Right lobe of liver (tissue), 6 donors: ENCODE results near the gene GAD1. TPM values are rescaled to one million over a fixed set of nuclear protein-coding genes. Genes with fewer than 3 reads are reported as not detected.
A peak's percentile ranks its signal among the peaks of the same experiment; 100 is the strongest.

Source experiments
- ATAC-seq, 4 donors: fragments of 200-7000 bp; cut with Tn5 transposase; one replicate each; pipeline ENCODE4 v1.9.1; 2020; ENCODE audit warnings: mild to moderate bottlenecking in 4 of 4, moderate library complexity in 4 of 4
- DNase-seq, 3 donors: peaks; one replicate each; pipeline ENCODE4 v3.0.0-alpha.2; 2020
- H3K27ac ChIP-seq, 3 donors: fragments of 200-600 bp; one replicate each; pipeline ENCODE4 v1.8.0; 2022
- H3K27me3 ChIP-seq, 2 donors: fragments of 200-600 bp; one replicate each; pipeline ENCODE4 v1.8.0; 2022
- H3K36me3 ChIP-seq, 4 donors: fragments of 200-600 bp; sonication (generic) in 1 of 4; one replicate each; pipeline versions ENCODE4 v1.5.1 to v1.8.0; 2017 to 2022; ENCODE audit warnings: control low read depth in 1 of 4
- H3K4me1 ChIP-seq, 4 donors: fragments of 200-600 bp; sonication (generic) in 1 of 4; one replicate each; pipeline versions ENCODE4 v1.5.1 to v1.8.0; 2017 to 2022; ENCODE audit warnings: control low read depth in 1 of 4
- H3K4me3 ChIP-seq, 3 donors: fragments of 200-600 bp; one replicate each; pipeline ENCODE4 v1.8.0; 2022
- H3K9me3 ChIP-seq, 4 donors: fragments of 200-600 bp; sonication (generic) in 1 of 4; one replicate each; pipeline versions ENCODE4 v1.5.1 to v1.8.0; 2017 to 2022; ENCODE audit warnings: control low read depth in 1 of 4
- POLR2A ChIP-seq: fragments of 450-650 bp; IDR thresholded peaks from one replicate; pipeline ENCODE4 v1.6.1; 2017; ENCODE audit warnings: antibody characterized with exemption, mild to moderate bottlenecking
- WGBS: methylation state at CpG from one replicate; pipeline ENCODE4 v1.1.6; 2018; ENCODE audit warnings: low coverage, low lambda C conversion rate; ENCODE audit not compliant: insufficient coverage; ENCODE audit errors: missing lambda C conversion rate; 5-methylcytosine and 5-hydroxymethylcytosine counted together
- intact Hi-C, 2 donors: fragments of 100-400 bp; cut with DNase I; formaldehyde crosslinking; loops; one replicate each; pipeline versions ENCODE4 v1.11.2 to v1.14.1; 2022
- small RNA-seq, 2 experiments: library from RNA; depleted of rRNA; stranded (forward); fragments of <200 nt; gene quantifications; one replicate each; pipeline ENCODE3, GENCODE V24; 2016
- total RNA-seq, 6 experiments: library from RNA; depleted of rRNA in 2 of 6; stranded (reverse); fragments of >200 nt in 2 of 6; fragmentation: NEBNext Ultra II Directional in 3 of 6; extraction: Animal tissue kit (Norgen Biotek cat#: 25700) in 3 of 6; gene quantifications; one replicate each; pipeline versions ENCODE4 v1.1.0 to v1.2.4, GENCODE V29; 2016 to 2023
- TF ChIP-seq, protein P1 (sequence below), 4 donors: fragments of 200-600 bp in 3 of 4; fragments of 450-650 bp in 1 of 4; IDR thresholded peaks; one replicate each; pipeline versions ENCODE4 v1.5.1 to v1.8.0; 2016 to 2022; ENCODE audit warnings: antibody characterized with exemption in 4 of 4, mild to moderate bottlenecking in 2 of 4
- donor health status: DM: no; HTN: yes; CAD: no.
- donor health status: DM: no; HTN: no; CAD: no.
- donor health status: DM: no; HTN: no; CAD: no.
- donor health status: DM: no; HTN: yes; CAD: no.
- donor health status: DM: no; HTN: yes; CAD: no.

GAD1 gene
- total RNA-seq, 6 experiments from 2014 or later, result not detected

- TF ChIP-seq, protein P1, sequence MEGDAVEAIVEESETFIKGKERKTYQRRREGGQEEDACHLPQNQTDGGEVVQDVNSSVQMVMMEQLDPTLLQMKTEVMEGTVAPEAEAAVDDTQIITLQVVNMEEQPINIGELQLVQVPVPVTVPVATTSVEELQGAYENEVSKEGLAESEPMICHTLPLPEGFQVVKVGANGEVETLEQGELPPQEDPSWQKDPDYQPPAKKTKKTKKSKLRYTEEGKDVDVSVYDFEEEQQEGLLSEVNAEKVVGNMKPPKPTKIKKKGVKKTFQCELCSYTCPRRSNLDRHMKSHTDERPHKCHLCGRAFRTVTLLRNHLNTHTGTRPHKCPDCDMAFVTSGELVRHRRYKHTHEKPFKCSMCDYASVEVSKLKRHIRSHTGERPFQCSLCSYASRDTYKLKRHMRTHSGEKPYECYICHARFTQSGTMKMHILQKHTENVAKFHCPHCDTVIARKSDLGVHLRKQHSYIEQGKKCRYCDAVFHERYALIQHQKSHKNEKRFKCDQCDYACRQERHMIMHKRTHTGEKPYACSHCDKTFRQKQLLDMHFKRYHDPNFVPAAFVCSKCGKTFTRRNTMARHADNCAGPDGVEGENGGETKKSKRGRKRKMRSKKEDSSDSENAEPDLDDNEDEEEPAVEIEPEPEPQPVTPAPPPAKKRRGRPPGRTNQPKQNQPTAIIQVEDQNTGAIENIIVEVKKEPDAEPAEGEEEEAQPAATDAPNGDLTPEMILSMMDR (IDR thresholded peaks at IDR 0.05), result no peak
- TF ChIP-seq POLR2A, result no peak
- Histone ChIP-seq H3K4me3 (no peak overlapping the region), H3K4me1 (peaks cover 0 to 12% (median 2%) of the 10 kb centered on the region in 4 donors), H3K9me3 (no peaks in the 10 kb centered on the region), H3K36me3 (no peaks in the 10 kb centered on the region), H3K27ac (peak overlapping the region in 1 of 3 donors; percentile 18), H3K27me3 (no peaks in the 10 kb centered on the region)
- ATAC-seq (peak; percentile 89 to 97 (median 92)), DNase-seq (no peak)
- 45% methylated on average over 3 of the region's 3 CpGs for WGBS
- intact Hi-C loops, result no loop called here
These were observed 78.5 kb downstream of the GAD1 start for GRCh38 chr2:170895023-170895757.

DNA sequence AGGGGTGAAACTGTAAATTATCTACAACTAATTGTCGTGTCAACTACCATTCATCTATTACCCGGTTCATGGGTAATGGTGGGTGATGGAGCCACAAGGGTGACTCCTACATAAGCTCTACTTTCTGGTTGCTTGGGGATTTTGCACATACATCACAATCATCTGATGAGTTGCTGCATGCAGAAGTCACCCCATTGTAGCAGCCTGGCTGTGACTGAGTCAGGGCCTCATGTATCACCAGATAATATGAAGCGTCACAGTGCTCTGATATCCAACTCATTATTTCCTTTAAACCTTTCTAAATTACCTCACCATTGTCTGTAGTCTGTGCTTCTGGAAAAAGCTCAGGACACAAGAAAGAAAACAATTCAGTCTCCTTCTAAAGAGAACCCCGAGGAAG lies 79.9 kb downstream of the GAD1 start:
- DNase-seq, result no peak
- Histone ChIP-seq H3K27me3 (no peaks in the 10 kb centered on the region), H3K9me3 (no peaks in the 10 kb centered on the region), H3K4me1 (peaks cover 0 to 12% (median 2%) of the 10 kb centered on the region in 4 donors), H3K27ac (no peak overlapping the region), H3K36me3 (no peaks in the 10 kb centered on the region), H3K4me3 (no peak overlapping the region)
- no peak for ATAC-seq
- WGBS, result 75% methylated on average over 4 of the region's 4 CpGs
- TF ChIP-seq POLR2A, result no peak
- TF ChIP-seq, protein P1 (IDR thresholded peaks at IDR 0.05), result no peak
- intact Hi-C loops, result no loop called here

DNA sequence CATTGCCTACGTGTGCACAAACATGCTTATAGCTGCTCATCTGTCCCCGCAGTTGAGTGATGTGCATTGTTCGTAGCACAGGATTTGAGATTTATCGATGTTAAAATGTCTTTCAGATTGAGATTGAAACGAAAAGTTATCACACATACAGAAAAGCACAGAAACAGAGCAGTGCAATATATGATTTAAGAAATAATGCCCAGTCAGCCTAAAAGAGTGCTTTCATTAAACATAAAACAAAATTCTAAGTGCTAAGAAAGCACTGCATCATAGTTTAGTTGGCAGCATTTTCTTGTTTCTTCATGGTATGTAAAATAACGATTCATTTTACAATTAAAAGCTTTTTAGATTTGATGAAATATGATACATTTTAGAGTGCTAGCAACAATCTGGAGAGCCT lies 80.4 kb downstream of the GAD1 start:
- H3K27me3 ChIP-seq, result no peaks in the 10 kb centered on the region
- H3K9me3 ChIP-seq, result no peaks in the 10 kb centered on the region
- no peaks in the 10 kb centered on the region for H3K36me3 ChIP-seq
- H3K4me1 ChIP-seq, result peaks cover 0 to 12% (median 2%) of the 10 kb centered on the region in 4 donors
- no peak overlapping the region for H3K4me3 ChIP-seq
- intact Hi-C loops, result no loop called here
- no peak overlapping the region for H3K27ac ChIP-seq
- 74% methylated on average over 6 of the region's 6 CpGs for WGBS
- no peak for ATAC-seq
- no peak for DNase-seq
- TF ChIP-seq, protein P1 (IDR thresholded peaks at IDR 0.05), result no peak
- TF ChIP-seq POLR2A, result no peak

DNA sequence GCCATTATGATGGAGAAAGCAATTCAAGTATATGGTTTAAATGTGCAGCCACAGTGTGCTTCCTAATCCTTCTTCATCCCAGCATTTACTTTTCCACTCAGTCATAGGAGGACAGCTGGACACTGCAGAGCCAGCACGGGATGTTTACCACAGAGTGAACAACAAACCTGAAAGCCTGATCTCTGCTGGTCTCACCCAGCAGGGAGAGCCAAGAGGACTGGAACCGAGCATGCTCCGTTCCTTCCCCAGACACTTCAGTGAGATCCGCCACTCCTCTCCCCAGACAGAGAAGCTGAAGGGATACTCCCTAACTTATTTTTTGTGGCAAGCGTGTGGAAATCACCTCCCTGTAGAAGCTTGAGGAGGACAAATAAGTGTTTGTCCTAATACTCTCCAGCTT lies 89.2 kb downstream of the GAD1 start:
- WGBS, result 47% methylated on average over 4 of the region's 5 CpGs
- no peak for TF ChIP-seq POLR2A
- TF ChIP-seq, protein P1 (IDR thresholded peaks at IDR 0.05), result no peak
- DNase-seq (no peak), ATAC-seq (no peak)
- Histone ChIP-seq H3K4me3 (no peak overlapping the region), H3K4me1 (no peaks in the 10 kb centered on the region), H3K36me3 (no peaks in the 10 kb centered on the region), H3K27me3 (no peaks in the 10 kb centered on the region), H3K9me3 (no peaks in the 10 kb centered on the region), H3K27ac (no peak overlapping the region)
- intact Hi-C loops, result no loop called here

Small RNAs within 50 kb of the gene (small RNA-seq; reads per million reads assigned to genes)
- gene RF00019, result 0 reads per million in 2 experiments

Other genes with a start within 250 kb of the GAD1 start
- gene SP5, start 101.5 kb upstream of the GAD1 start, total RNA-seq, result 10 to 100 TPM in 1 of 6 experiments, 1 to 10 TPM in 5; 1.4 to 16.0 (median 1.9) TPM
- 1 to 10 TPM in 2 of 6 experiments, under 1 TPM in 1, not detected in 3; 0.53 to 1.2 (median 1.1) TPM for gene ERICH2, start 46.5 kb upstream of the GAD1 start, total RNA-seq
- 10 to 100 TPM; 32.8 to 47.6 (median 37.6) TPM for gene GORASP2, start 112.4 kb downstream of the GAD1 start, total RNA-seq